IMR-90 (cell line): ENCODE results near the gene TSPAN14. TPM values are rescaled to one million over a fixed set of nuclear protein-coding genes. Genes with fewer than 3 reads are reported as not detected.
A peak's percentile ranks its signal among the peaks of the same experiment; 100 is the strongest.

Experiments
- ATAC-seq: fragments of 200-7000 bp; cut with Tn5 transposase; 2 replicates; pipeline ENCODE4 v1.9.1; 2020; ENCODE audit warnings: low read depth, mild to moderate bottlenecking, moderate library complexity
- BruUV-seq: library from RNA; stranded (reverse); fragments of 400-500 nt; replicated peaks from 2 replicates; lab custom pipeline; 2021; lab: Mats Ljungman, UMichigan
- CTCF ChIA-PET: fragments of 300-600 bp; formaldehyde crosslinking; extraction: SDS; loops from one replicate; lab custom pipeline; 2021; ENCODE audit warnings: antibody characterized with exemption; lab: Yijun Ruan, JAX
- POLR2A ChIA-PET: fragments of 300-600 bp; sonication (Branson Sonifier 250); formaldehyde crosslinking; loops from one replicate; lab custom pipeline; 2022; ENCODE audit warnings: antibody characterized with exemption; ENCODE audit not compliant: unreplicated experiment; lab: Charles Lee
- DNase-seq: peaks from one replicate; pipeline ENCODE4 v3.0.0; 2013
- H2AFZ ChIP-seq: replicated peaks from 2 replicates; pipeline ENCODE3; 2013; ENCODE audit warnings: low read length, mild to moderate bottlenecking; ENCODE audit not compliant: poor library complexity
- H2AK5ac ChIP-seq: 2 replicates; pipeline ENCODE4 v1.6.1; 2013; ENCODE audit warnings: low read depth, low read length, inconsistent platforms
- H2AK9ac ChIP-seq: replicated peaks from 2 replicates; pipeline ENCODE3; 2013; ENCODE audit warnings: mild to moderate bottlenecking, low read depth, low read length, moderate library complexity; ENCODE audit not compliant: poor library complexity
- H2BK120ac ChIP-seq: 2 replicates; pipeline ENCODE4 v1.6.1; 2013; ENCODE audit warnings: low read depth, low read length, inconsistent platforms
- H2BK15ac ChIP-seq: 3 replicates; pipeline ENCODE4 v1.6.1; 2013; ENCODE audit warnings: low read depth, low read length, inconsistent platforms
- H2BK20ac ChIP-seq: 2 replicates; pipeline ENCODE4 v1.6.1; 2013; ENCODE audit warnings: low read depth, mild to moderate bottlenecking, inconsistent platforms, low read length, moderate library complexity
- H2BK5ac ChIP-seq: 2 replicates; pipeline ENCODE4 v1.6.1; 2013; ENCODE audit warnings: mild to moderate bottlenecking, low read depth, low read length, inconsistent platforms; ENCODE audit not compliant: poor library complexity, severe bottlenecking
- H3K14ac ChIP-seq: replicated peaks from 2 replicates; pipeline ENCODE4 v1.6.1; 2013; ENCODE audit warnings: low read depth, low read length, inconsistent platforms
- H3K18ac ChIP-seq: 2 replicates; pipeline ENCODE4 v1.6.1; 2013; ENCODE audit warnings: low read depth, low read length, control low read depth
- H3K23ac ChIP-seq: 2 replicates; pipeline ENCODE4 v1.6.1; 2013; ENCODE audit warnings: low read depth, low read length, inconsistent platforms
- H3K27ac ChIP-seq: 2 replicates; pipeline ENCODE4 v1.5.1; 2013; ENCODE audit warnings: mild to moderate bottlenecking, control low read depth, low read length; ENCODE audit not compliant: insufficient read depth
- H3K27me3 ChIP-seq: 2 replicates; pipeline ENCODE4 v1.6.1; 2013; ENCODE audit warnings: low read length; ENCODE audit not compliant: control insufficient read depth, insufficient read depth
- H3K36me3 ChIP-seq: 2 replicates; pipeline ENCODE4 v1.6.1; 2013; ENCODE audit warnings: low read length, mixed read lengths; ENCODE audit not compliant: control insufficient read depth, insufficient read depth
- H3K4ac ChIP-seq: 2 replicates; pipeline ENCODE4 v1.6.1; 2013; ENCODE audit warnings: low read depth, low read length, inconsistent platforms
- H3K4me1 ChIP-seq: 2 replicates; pipeline ENCODE4 v1.6.1; 2013; ENCODE audit warnings: low read length, mixed read lengths; ENCODE audit not compliant: control insufficient read depth, insufficient read depth
- H3K4me2 ChIP-seq: 2 replicates; pipeline ENCODE4 v1.6.1; 2013; ENCODE audit warnings: low read depth, mild to moderate bottlenecking, control low read depth, low read length, moderate library complexity
- H3K4me3 ChIP-seq: 2 replicates; pipeline ENCODE4 v1.5.1; 2013; ENCODE audit warnings: low read depth, mild to moderate bottlenecking, control low read depth, low read length, moderate library complexity; ENCODE audit not compliant: insufficient read depth
- H3K56ac ChIP-seq: 2 replicates; pipeline ENCODE4 v1.6.1; 2013; ENCODE audit warnings: low read length, inconsistent platforms; ENCODE audit not compliant: insufficient read depth; ENCODE audit errors: extremely low read depth
- H3K79me1 ChIP-seq, 2 experiments: 2 replicates each; pipeline ENCODE4 v1.6.1; 2013; ENCODE audit warnings: low read length in 2 of 2, inconsistent platforms in 1 of 2, low read depth in 1 of 2
- H3K9ac ChIP-seq: 2 replicates; pipeline ENCODE4 v1.6.1; 2013; ENCODE audit warnings: low read depth, low read length, control low read depth
- H3K9me1 ChIP-seq: 2 replicates; pipeline ENCODE4 v1.6.1; 2013; ENCODE audit warnings: low read length, inconsistent platforms; ENCODE audit not compliant: insufficient read depth
- H3K9me3 ChIP-seq: 2 replicates; pipeline ENCODE4 v1.6.1; 2013; ENCODE audit warnings: low read length; ENCODE audit not compliant: control insufficient read depth, insufficient read depth
- H4K20me1 ChIP-seq: 2 replicates; pipeline ENCODE4 v1.6.1; 2013; ENCODE audit warnings: low read length, inconsistent platforms; ENCODE audit not compliant: insufficient read depth
- H4K5ac ChIP-seq: 2 replicates; pipeline ENCODE4 v1.6.1; 2013; ENCODE audit warnings: mild to moderate bottlenecking, low read depth, low read length, control low read depth
- H4K8ac ChIP-seq, 2 experiments: 2 replicates each; pipeline ENCODE4 v1.6.1; 2013; ENCODE audit warnings: low read depth in 2 of 2, low read length in 2 of 2, control low read depth in 1 of 2, inconsistent platforms in 1 of 2
- H4K91ac ChIP-seq: 2 replicates; pipeline ENCODE4 v1.6.1; 2013; ENCODE audit warnings: low read depth, low read length, inconsistent platforms; ENCODE audit not compliant: insufficient read depth
- MAZ ChIP-seq: IDR thresholded peaks from 2 replicates; pipeline ENCODE4 v1.6.1; 2012; ENCODE audit warnings: low read depth, mild to moderate bottlenecking, low read length, improper control_type of control experiment, moderate library complexity, borderline replicate concordance
- RFX5 ChIP-seq: IDR thresholded peaks from 2 replicates; pipeline ENCODE4 v1.8.0; 2012; ENCODE audit warnings: low read depth, mild to moderate bottlenecking, low read length, moderate library complexity
- WGBS, 2 experiments: methylation state at CpG; one replicate each; pipeline versions ENCODE4 v1.1.5 to v1.1.7; 2013; ENCODE audit warnings: missing lambda C conversion rate in 2 of 2; ENCODE audit not compliant: insufficient read length in 1 of 2; ENCODE audit errors: extremely low coverage in 2 of 2; 5-methylcytosine and 5-hydroxymethylcytosine counted together
- dilution Hi-C: fragments of 300-500 bp; cut with HindIII; formaldehyde crosslinking; loops from one replicate; pipeline ENCODE4 v1.14.3; 2018; ENCODE audit warnings: low sequenced_read_pairs; ENCODE audit not compliant: unreplicated experiment
- in situ Hi-C: fragments of 300-500 bp; cut with MboI; formaldehyde crosslinking; loops from 3 replicates; pipeline ENCODE4 v1.14.3; 2019; ENCODE audit warnings: low sequenced_read_pairs, inconsistent platforms, mixed read lengths
- intact Hi-C: fragments of 100-400 bp; cut with micrococcal nuclease; formaldehyde crosslinking; loops from 2 replicates; pipeline ENCODE4 v1.10.0; 2022
- polyA plus RNA-seq, 3 experiments: library from polyadenylated mRNA; depleted of rRNA; stranded (reverse); fragments of >200 nt; gene quantifications; 2 replicates each; pipeline ENCODE4 v1.2.3, GENCODE V29; 2012; ENCODE audit warnings: low replicate concordance in 1 of 3
- total RNA-seq: library from RNA; depleted of rRNA; stranded (reverse); fragments of >200 nt; gene quantifications from 2 replicates; pipeline ENCODE4 v1.2.3, GENCODE V29; 2012

Gene TSPAN14
- total and polyA plus RNA-seq, 2 of the 4 experiments (the other 2 are of a cell fraction) = 18.5 to 43.0 TPM

- Histone ChIP-seq H3K14ac (no peak overlapping the region), H3K56ac (no peak overlapping the region), H3K79me1 (no peaks in the 10 kb centered on the region), H4K20me1 (no peaks in the 10 kb centered on the region), H2BK20ac (no peak overlapping the region), H3K27ac (no peak overlapping the region), H2BK15ac (no peak overlapping the region), H3K36me3 (no peaks in the 10 kb centered on the region), H3K18ac (no peak overlapping the region), H2AK9ac (no peak overlapping the region), H3K23ac (no peak overlapping the region), H2BK5ac (no peak overlapping the region), H3K4me1 (no peaks in the 10 kb centered on the region), H4K8ac (no peak overlapping the region), H2BK120ac (no peak overlapping the region), H4K5ac (no peak overlapping the region), H3K9ac (no peak overlapping the region), H3K4me2 (no peak overlapping the region), H2AFZ (peak overlapping the region; percentile 52), H3K9me1 (no peaks in the 10 kb centered on the region), H3K4ac (no peak overlapping the region), H4K91ac (no peak overlapping the region), H2AK5ac (no peak overlapping the region), H3K27me3 (peaks cover 4% of the 10 kb centered on the region), H3K4me3 (no peak overlapping the region), H3K9me3 (no peaks in the 10 kb centered on the region)
- dilution Hi-C loops (no loop called here), intact Hi-C loops (no loop called here), in situ Hi-C loops (loop anchor here (10.0 to 25.0 kb wide), 2 partner anchors 222 to 469 kb away; no protein-coding TSS in a partner anchor)
- DNase-seq (no peak), ATAC-seq (no peak)
- no CpG with 5 or more reads among the region's 3 CpGs for WGBS, 2 experiments
- no TSS peak for BruUV-seq
- POLR2A ChIA-PET = no interaction called here
- CTCF ChIA-PET = interaction anchor here (1.3 kb wide), 1 partner anchor 60 kb away, joined by 5 read pairs; no protein-coding TSS in a partner anchor
- TF ChIP-seq RFX5 = no peak
- no peak for TF ChIP-seq MAZ
Observed at GRCh38 chr10:80442879-80443278, 11.2 kb upstream of the TSPAN14 start.
